GM21390 (cell line): Measurements from ENCODE around the gene ANKS1A.

Experiments used
- ATAC-seq: cut with Tn5 transposase; IDR thresholded peaks from one replicate; pipeline ENCODE4 v1.9.1; 2021; ENCODE audit not compliant: unreplicated experiment

ANKS1A gene

GRCh38 chr6:35080821-35081425 is 191.9 kb downstream of the ANKS1A start:
- no peak for ATAC-seq

GRCh38 chr6:35081426-35081851 is 192.4 kb downstream of the ANKS1A start:
- ATAC-seq, result no peak

- ATAC-seq, result no peak
These were observed 193.1 kb downstream of the ANKS1A start for GRCh38 chr6:35082046-35082732.

GRCh38 chr6:35082733-35083403 is 193.8 kb downstream of the ANKS1A start:
- no peak for ATAC-seq

- no peak for ATAC-seq
These were observed 194.5 kb downstream of the ANKS1A start for GRCh38 chr6:35083507-35083906.

GRCh38 chr6:35084041-35084491 is 195.0 kb downstream of the ANKS1A start:
- no peak for ATAC-seq

GRCh38 chr6:35084511-35085203 is 195.6 kb downstream of the ANKS1A start:
- ATAC-seq, result no peak

GRCh38 chr6:35085359-35086281 is 196.6 kb downstream of the ANKS1A start:
- ATAC-seq, result no peak

- no peak for ATAC-seq
These were observed 197.2 kb downstream of the ANKS1A start for GRCh38 chr6:35086282-35086632.

GRCh38 chr6:35086636-35087360 is 197.7 kb downstream of the ANKS1A start:
- ATAC-seq, result no peak

- ATAC-seq, result no peak
These were observed 198.6 kb downstream of the ANKS1A start for GRCh38 chr6:35087361-35088280.

GRCh38 chr6:35088281-35089215 is 199.5 kb downstream of the ANKS1A start:
- ATAC-seq, result no peak

GRCh38 chr6:35089216-35089934 is 200.3 kb downstream of the ANKS1A start:
- ATAC-seq, result no peak

- no peak for ATAC-seq
These were observed 201.0 kb downstream of the ANKS1A start for GRCh38 chr6:35089935-35090505.

- ATAC-seq, result no peak
These were observed 201.7 kb downstream of the ANKS1A start for GRCh38 chr6:35090734-35091133.

- ATAC-seq, result no peak
These were observed 202.5 kb downstream of the ANKS1A start for GRCh38 chr6:35091346-35092083.
